Measurements from ENCODE around the gene INPP4B.
"Not testable (repeated sequence)": the region's sequence is repeated elsewhere in the genome, so short reads cannot be mapped to it uniquely, and the experiment has no call there.

Gene INPP4B

GRCh38 chr4:142663828-142664227 is 182.3 kb downstream of the INPP4B start:
- no peak for DNase-seq

DNA sequence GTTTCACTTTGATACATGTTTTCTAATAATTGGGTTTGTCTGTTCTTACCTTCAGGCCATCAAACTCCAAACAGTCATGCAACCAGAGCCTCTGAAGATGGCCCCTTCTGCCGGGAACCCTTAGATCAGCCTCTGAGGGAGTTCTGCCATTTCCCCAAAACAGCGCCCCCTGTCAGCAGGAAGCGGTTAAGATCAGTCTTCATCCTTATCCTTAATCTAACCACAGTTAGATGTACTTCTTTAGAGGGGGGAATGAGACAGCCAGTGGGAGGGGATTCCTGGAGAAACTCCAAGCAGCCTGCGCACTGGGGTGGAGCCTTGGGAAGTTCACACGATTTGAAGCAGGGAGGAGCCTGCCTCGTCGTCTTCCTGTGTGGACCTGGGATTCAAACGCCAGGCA is 185.4 kb downstream of the INPP4B start:
- DNase-seq = no peak

- peak; percentile 52 for DNase-seq
Observed at GRCh38 chr4:142656178-142656577, 189.9 kb downstream of the INPP4B start.

GRCh38 chr4:142648378-142648777 is 197.7 kb downstream of the INPP4B start:
- no peak for DNase-seq

GRCh38 chr4:142645475-142646108 is 200.5 kb downstream of the INPP4B start:
- DNase-seq = no peak

DNA sequence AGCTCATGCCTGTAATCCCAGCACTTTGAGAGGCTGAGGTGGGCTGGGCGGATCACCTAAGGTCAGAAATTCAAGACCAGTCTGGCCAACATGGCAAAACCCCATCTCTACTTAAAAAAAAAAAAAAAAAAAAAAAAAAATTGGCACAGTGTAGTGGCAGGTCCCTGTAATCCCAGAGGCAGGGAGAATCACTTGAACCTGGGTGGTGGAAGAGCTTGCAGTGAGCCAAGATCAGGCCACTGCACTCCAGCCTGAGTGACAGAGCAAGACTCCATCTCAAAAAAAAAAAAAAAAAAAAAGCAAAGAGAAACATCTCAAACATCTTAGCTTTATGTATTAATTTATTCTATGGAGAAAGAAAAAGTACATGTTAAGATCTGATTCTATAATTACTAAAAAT is 201.5 kb downstream of the INPP4B start:
- DNase-seq = not testable (repeated sequence)

DNA sequence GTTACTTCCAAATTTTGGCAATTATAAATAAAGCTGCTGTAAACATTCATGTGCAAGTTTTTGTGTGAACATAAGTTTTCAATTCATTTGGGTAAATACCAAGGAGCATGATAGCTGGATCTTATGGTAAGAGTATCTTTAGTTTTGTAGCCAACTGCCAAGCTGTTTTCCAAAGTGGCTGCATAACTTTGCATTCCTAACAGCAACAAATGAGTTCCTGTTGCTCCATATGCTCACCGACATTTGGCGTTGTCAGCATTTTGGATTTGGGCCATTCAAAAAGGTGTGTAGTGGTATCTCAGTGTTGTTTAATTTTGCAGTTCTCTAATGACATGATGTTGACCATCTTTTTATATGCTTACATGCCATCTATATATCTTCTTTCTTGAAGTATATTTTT is 208.5 kb downstream of the INPP4B start:
- no peak for DNase-seq

DNA sequence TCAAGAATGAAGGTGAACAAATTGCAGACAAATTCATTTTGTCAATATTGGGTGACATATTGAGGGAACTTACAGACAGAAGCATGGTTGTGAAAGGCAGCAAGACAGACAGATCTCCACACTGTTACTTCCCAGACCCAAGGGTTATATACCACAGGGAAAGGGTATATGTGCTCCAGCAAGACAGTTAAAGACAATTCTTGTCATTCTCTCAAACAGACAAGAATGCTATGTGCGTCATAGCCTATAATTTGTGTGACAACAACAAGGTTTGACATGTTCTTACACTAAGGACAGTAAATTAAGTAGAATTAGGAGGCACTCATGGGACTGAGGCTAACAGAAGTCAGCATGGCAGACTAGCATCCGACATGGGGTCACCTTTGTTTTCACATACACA is 214.3 kb downstream of the INPP4B start:
- DNase-seq = no peak

GRCh38 chr4:142615324-142615665 is 230.8 kb downstream of the INPP4B start:
- DNase-seq = peak; percentile 1

- DNase-seq = peak; percentile 45
Observed at GRCh38 chr4:142614621-142615323, 231.3 kb downstream of the INPP4B start.

DNA sequence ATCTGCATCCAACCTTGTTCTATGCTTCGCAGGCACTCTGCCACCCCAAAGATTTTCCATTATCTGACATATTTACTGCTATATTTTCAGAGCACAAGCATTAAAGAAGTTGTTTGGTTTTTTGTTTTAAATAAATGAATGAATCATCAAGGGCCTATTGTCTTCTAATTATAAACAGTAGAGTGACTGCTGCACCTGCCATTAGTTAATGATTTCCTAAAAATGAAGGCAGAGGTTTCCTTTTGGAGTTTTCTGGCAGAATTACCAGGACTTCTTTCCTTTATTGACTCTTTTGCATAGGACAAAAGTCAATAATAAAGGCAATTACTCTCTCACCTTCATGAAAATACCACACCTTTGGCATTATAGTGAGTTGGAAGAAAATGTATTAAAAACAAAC is 238.1 kb downstream of the INPP4B start:
- DNase-seq = no peak

DNA sequence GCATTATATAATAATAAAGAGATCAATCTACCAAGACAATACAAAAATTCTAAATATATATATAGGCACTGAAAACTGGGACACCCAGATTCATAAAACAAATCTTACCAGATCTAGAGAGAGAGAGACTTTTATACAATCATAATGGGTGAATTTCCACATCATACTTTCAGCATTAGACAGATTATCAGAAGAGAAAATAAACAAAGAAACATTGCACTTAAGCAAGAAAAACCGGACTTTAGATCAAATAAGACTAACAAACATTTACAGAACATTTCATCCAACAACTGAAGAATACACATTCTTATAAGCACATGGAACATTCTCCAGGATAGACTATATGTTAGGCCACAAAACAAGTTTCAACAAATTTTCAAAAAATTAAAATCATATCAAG is 245.1 kb downstream of the INPP4B start:
- no peak for DNase-seq

DNA sequence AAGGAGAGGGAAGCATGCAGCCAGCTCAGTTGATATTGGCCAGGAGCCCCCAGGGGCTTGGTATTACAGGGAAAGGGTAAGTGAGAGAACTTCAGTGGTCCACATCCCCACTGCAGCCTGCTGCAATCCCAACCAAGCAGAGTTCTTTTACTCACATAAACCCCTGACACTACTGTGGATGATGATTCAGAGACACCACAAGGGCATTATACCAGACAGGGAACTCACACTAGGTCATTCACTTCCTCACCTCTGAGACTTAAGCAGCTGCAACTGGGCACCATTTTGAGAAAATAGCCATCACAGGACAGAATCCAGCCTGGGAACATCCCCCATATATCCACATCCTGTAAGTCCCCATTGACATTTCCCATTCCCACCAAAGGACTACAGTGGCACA is 248.0 kb downstream of the INPP4B start:
- no peak for DNase-seq

DNA sequence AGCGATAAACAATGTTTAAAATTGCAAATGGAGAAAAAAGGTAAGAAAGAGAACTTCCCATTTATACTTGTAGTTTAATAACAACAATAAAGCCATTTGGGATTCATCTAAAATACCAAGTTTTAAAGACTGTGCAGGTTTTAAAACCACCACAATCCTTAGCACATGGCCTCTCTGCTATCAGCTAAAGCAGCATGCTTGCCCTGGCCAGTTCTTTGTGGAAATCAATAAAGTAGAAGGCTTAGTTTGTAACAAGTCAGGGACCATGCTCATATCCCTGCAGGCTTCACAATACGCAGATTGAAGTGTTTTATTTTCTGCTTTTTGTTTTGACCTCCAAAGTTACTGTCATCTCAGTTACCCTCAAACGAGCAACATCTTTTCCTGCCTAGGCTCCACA is 249.5 kb downstream of the INPP4B start:
- no peak for DNase-seq

DNA sequence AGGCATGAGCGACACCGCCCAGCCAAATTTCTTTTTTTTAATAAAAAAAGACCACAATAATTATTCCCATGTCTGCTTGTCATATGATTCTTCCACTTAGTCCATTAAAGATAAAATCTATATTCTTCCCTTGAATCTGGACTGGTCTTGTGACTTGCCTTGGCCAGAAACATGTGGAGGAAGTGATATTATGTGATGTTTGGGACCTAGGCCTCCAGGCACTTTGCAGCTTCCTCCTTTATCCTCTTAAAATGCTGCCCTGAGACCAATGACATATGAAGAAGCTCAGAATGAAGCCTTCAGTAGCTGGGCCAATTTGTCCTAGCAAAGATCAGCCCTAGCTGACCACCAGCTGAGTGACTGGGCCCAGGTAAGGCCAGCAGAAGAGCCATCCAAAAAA is 250.0 kb downstream of the INPP4B start:
- DNase-seq = no peak

GRCh38 chr4:142595222-142595871 is 250.8 kb downstream of the INPP4B start:
- no peak for DNase-seq

- DNase-seq = peak; percentile 26
Observed at GRCh38 chr4:142585411-142585810, 260.7 kb downstream of the INPP4B start.

DNA sequence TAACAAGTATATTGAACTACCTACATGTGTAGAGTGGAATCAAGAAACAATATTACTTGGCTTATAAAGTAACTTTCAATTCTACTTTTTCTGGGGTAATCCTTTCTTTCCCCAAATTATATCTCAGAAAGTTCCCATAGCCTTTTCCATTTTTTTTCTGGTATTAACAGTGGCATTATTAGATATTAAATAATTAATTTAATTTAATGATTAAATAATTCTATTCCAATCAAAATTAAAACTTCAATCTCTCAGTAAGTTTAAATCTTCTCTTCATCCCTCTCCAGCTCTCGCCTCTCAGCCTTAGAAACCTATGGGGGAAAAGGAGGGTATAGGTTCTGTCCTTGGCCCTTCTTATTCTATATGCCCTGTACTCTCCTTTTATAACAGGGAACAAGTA is 262.4 kb downstream of the INPP4B start:
- no peak for DNase-seq

GRCh38 chr4:142582340-142582739 is 263.8 kb downstream of the INPP4B start:
- no peak for DNase-seq

- DNase-seq = no peak
Observed at GRCh38 chr4:142581881-142582280, 264.2 kb downstream of the INPP4B start.

- no peak for DNase-seq
Observed at GRCh38 chr4:142579443-142579842, 266.7 kb downstream of the INPP4B start.

GRCh38 chr4:142574306-142574705 is 271.8 kb downstream of the INPP4B start:
- no peak for DNase-seq

GRCh38 chr4:142572071-142572470 is 274.0 kb downstream of the INPP4B start:
- DNase-seq = no peak

Measured in fibroblast of skin of right quadriceps (primary cell).